Measurements from ENCODE around the gene MAP4K3.
A peak's percentile ranks its signal among the peaks of the same experiment; 100 is the strongest.

The MAP4K3 gene

DNA sequence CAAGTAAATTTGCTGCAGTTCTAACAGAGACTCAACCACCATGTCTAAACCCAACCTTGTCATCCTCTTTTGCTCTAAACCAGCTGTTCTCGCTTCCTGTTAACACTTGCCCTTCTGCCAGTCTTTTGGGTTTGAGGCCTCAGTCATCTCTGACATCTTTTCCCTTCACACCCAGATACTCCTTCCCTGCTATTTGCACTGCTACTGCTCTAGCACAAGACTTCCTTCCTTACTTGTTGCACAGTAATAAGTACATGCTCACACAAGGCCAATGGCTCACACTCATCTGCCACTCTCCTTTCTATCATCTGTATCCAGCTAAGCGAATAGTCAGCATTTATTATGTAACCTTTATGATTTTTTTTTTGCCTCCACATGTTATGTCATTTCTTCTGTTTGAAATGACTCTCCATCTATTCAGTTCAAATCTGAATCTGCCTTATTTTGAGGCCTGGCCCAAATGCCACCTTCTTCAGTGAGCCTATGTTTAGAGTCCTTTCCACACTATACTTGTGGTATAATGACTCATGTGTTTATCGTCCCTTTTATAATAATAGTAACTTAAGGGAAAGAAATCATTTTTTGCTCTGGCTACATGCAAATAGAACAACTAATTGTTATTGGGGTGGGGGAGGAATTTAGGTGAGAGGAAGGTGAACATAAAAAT, 170.8 kb downstream of the MAP4K3 start:
- TF ChIP-seq, protein P1, sequence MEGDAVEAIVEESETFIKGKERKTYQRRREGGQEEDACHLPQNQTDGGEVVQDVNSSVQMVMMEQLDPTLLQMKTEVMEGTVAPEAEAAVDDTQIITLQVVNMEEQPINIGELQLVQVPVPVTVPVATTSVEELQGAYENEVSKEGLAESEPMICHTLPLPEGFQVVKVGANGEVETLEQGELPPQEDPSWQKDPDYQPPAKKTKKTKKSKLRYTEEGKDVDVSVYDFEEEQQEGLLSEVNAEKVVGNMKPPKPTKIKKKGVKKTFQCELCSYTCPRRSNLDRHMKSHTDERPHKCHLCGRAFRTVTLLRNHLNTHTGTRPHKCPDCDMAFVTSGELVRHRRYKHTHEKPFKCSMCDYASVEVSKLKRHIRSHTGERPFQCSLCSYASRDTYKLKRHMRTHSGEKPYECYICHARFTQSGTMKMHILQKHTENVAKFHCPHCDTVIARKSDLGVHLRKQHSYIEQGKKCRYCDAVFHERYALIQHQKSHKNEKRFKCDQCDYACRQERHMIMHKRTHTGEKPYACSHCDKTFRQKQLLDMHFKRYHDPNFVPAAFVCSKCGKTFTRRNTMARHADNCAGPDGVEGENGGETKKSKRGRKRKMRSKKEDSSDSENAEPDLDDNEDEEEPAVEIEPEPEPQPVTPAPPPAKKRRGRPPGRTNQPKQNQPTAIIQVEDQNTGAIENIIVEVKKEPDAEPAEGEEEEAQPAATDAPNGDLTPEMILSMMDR (IDR thresholded peaks at IDR 0.05; ENCODE audit: insufficient read depth, low read length, poor library complexity, severe bottlenecking): no peak
- Histone ChIP-seq H3K4me3 (replicated peaks; ENCODE audit: low read depth, low read length) (no peak overlapping the region), H3K36me3 (ENCODE audit: control insufficient read depth, insufficient read depth, low read length) (no peaks in the 10 kb centered on the region), H3K27me3 (replicated peaks; ENCODE audit: control insufficient read depth, insufficient read depth, low read length) (no peaks in the 10 kb centered on the region)
- DNase-seq (ENCODE audit: extremely low read depth, insufficient read length): peak; percentile 48

DNA sequence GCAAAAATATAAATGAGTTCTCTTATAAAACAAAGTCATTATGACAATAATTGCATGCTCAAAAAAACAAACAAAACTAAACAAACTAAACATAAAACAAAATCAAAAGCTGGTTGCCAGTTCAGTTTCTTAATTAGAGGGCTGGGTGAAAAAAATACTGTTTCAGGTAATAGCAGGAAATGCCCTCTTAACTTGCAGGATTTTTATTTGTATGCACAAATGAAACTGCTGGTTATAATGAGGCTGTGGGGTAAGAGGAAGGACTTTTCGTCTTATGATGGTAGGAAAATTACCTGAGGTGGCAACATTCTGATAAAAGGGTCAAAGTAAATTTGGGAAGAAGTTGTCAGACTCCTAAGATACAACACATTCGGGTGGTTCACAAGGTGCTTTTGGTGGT, 171.8 kb downstream of the MAP4K3 start:
- H3K36me3 ChIP-seq (ENCODE audit: control insufficient read depth, insufficient read depth, low read length): no peaks in the 10 kb centered on the region
- DNase-seq (ENCODE audit: extremely low read depth, insufficient read length): peak; percentile 25
- no peak overlapping the region for H3K4me3 ChIP-seq (replicated peaks; ENCODE audit: low read depth, low read length)
- no peaks in the 10 kb centered on the region for H3K27me3 ChIP-seq (replicated peaks; ENCODE audit: control insufficient read depth, insufficient read depth, low read length)
- TF ChIP-seq, protein P1 (IDR thresholded peaks at IDR 0.05; ENCODE audit: insufficient read depth, low read length, poor library complexity, severe bottlenecking): no peak

DNA sequence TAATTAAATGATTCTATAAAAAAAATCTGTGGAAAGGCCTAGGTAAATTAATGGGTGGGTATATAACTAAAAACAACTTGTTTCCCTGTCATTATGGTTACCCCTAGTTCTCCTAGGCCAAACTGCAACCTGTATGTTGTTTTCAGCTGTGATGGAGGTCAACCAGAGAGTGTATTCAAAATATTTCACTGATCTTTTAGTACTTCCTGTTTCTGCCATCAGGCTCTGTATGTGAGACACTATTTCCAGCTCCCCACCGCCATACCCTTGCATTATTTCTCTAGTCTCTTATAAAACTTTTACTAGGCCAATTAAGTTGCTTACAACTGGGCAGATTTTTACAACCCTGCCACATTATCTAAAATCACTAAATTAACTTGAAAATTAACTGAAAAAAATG, 172.4 kb downstream of the MAP4K3 start:
- DNase-seq (ENCODE audit: extremely low read depth, insufficient read length): no peak
- H3K4me3 ChIP-seq (replicated peaks; ENCODE audit: low read depth, low read length): no peak overlapping the region
- H3K36me3 ChIP-seq (ENCODE audit: control insufficient read depth, insufficient read depth, low read length): 0 out of 2 replicates have a peak, but pooled peaks cover 2% of the 10 kb centered on the region
- TF ChIP-seq, protein P1 (IDR thresholded peaks at IDR 0.05; ENCODE audit: insufficient read depth, low read length, poor library complexity, severe bottlenecking): no peak
- H3K27me3 ChIP-seq (replicated peaks; ENCODE audit: control insufficient read depth, insufficient read depth, low read length): no peaks in the 10 kb centered on the region

DNA sequence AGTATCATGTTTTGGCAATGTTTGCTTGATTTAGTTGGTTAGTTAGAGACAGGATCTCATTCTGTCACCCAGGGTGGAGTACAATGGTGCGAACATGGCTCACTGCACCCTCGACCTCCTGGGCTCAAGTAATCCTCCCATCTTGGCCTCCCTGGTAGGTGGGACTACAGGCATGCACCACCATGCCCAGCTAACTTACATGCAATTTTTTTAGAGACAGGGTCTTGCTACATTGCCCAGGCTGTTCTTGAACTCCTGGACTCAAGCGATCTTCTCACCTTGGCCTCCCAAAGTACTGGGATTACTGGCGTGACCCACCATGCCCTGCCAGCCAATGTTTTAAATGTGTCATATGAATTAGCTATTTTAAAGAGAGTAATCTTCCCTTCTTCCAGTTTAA, 177.0 kb downstream of the MAP4K3 start:
- Histone ChIP-seq H3K4me3 (replicated peaks; ENCODE audit: low read depth, low read length) (no peak overlapping the region), H3K36me3 (ENCODE audit: control insufficient read depth, insufficient read depth, low read length) (peaks cover 2% of the 10 kb centered on the region; the same call in 1 of the 2 replicates), H3K27me3 (replicated peaks; ENCODE audit: control insufficient read depth, insufficient read depth, low read length) (no peaks in the 10 kb centered on the region)
- no peak for DNase-seq (ENCODE audit: extremely low read depth, insufficient read length)
- TF ChIP-seq, protein P1 (IDR thresholded peaks at IDR 0.05; ENCODE audit: insufficient read depth, low read length, poor library complexity, severe bottlenecking): no peak

DNA sequence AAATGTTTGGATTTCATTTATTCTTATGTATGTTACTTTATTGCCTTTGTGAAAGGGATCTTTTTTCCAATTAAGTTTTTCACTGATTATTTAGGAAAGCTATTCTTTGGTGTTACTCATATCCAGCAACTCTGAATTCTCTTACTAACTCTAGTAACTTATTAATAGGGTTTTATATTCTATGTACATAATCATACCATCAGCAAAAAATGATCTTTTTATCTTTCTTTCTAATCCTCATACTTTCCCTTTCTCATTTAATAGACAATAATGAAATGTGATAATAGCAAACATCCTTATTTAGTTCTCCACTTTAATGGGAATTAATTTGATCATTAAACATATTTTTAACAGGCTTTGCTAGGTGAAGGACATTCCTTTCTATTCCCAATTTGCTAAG, 181.0 kb downstream of the MAP4K3 start:
- Histone ChIP-seq H3K27me3 (replicated peaks; ENCODE audit: control insufficient read depth, insufficient read depth, low read length) (no peaks in the 10 kb centered on the region), H3K4me3 (replicated peaks; ENCODE audit: low read depth, low read length) (no peak overlapping the region), H3K36me3 (ENCODE audit: control insufficient read depth, insufficient read depth, low read length) (peaks cover 2% of the 10 kb centered on the region)
- TF ChIP-seq, protein P1 (IDR thresholded peaks at IDR 0.05; ENCODE audit: insufficient read depth, low read length, poor library complexity, severe bottlenecking): no peak
- DNase-seq (ENCODE audit: extremely low read depth, insufficient read length): no peak
